Natural killer cell (primary cell): Measurements from ENCODE around the gene CDH13. TPM values are rescaled to one million over a fixed set of nuclear protein-coding genes. Genes with fewer than 3 reads are reported as not detected.

Experiments used
- ATAC-seq, 3 donors: fragments of 150-1000 bp in 2 of 3; fragments of 200-7000 bp in 1 of 3; cut with Tn5 transposase; 1 replicate in 1 of 3; 2 replicates in 2 of 3; pipeline ENCODE4 v1.10.0; 2021; ENCODE audit warnings: mild to moderate bottlenecking in 2 of 3, moderate library complexity in 2 of 3
- DNase-seq, 2 donors: peaks; one replicate each; pipeline versions ENCODE4 v3.0.0 to v3.0.0-alpha.2; 2013 to 2021; ENCODE audit warnings: mixed read lengths in 1 of 2
- H3K27ac ChIP-seq: one replicate; pipeline ENCODE4 v1.5.1; 2013; ENCODE audit warnings: mild to moderate bottlenecking, low read length
- H3K27me3 ChIP-seq: one replicate; pipeline ENCODE4 v1.6.1; 2013; ENCODE audit warnings: low read length; ENCODE audit not compliant: control insufficient read depth, insufficient read depth
- H3K36me3 ChIP-seq: one replicate; pipeline ENCODE4 v1.6.1; 2013; ENCODE audit warnings: low read length; ENCODE audit not compliant: control insufficient read depth, insufficient read depth
- H3K4me1 ChIP-seq: one replicate; pipeline ENCODE4 v1.6.1; 2013; ENCODE audit warnings: low read length; ENCODE audit not compliant: control insufficient read depth, insufficient read depth
- H3K4me3 ChIP-seq: one replicate; pipeline ENCODE4 v1.5.1; 2013; ENCODE audit warnings: low read length
- H3K9me3 ChIP-seq: one replicate; pipeline ENCODE4 v1.6.1; 2013; ENCODE audit warnings: low read length; ENCODE audit not compliant: control insufficient read depth, insufficient read depth
- H3K27ac Mint-ChIP-seq, 2 donors: one replicate each; pipeline ENCODE4 v1.8.0; 2022; ENCODE audit warnings: mild to moderate bottlenecking in 2 of 2, mixed read lengths in 2 of 2, moderate library complexity in 1 of 2
- H3K27me3 Mint-ChIP-seq, 2 donors: one replicate each; pipeline ENCODE4 v1.8.0; 2022; ENCODE audit warnings: low read depth in 2 of 2, mixed read lengths in 2 of 2
- H3K36me3 Mint-ChIP-seq: one replicate; pipeline ENCODE4 v1.8.0; 2022; ENCODE audit warnings: mixed read lengths
- H3K4me1 Mint-ChIP-seq, 2 donors: one replicate each; pipeline ENCODE4 v1.8.0; 2022; ENCODE audit warnings: mixed read lengths in 2 of 2
- H3K4me3 Mint-ChIP-seq: one replicate; pipeline ENCODE4 v1.8.0; 2022; ENCODE audit warnings: mild to moderate bottlenecking, moderate library complexity, mixed read lengths
- H3K9me3 Mint-ChIP-seq, 2 donors: one replicate each; pipeline ENCODE4 v1.8.0; 2022; ENCODE audit warnings: mixed read lengths in 2 of 2
- WGBS: methylation state at CpG from one replicate; pipeline ENCODE4 v1.1.7; 2013; ENCODE audit warnings: missing lambda C conversion rate; ENCODE audit not compliant: insufficient coverage; 5-methylcytosine and 5-hydroxymethylcytosine counted together
- intact Hi-C: fragments of 100-400 bp; cut with micrococcal nuclease; formaldehyde crosslinking; loops from one replicate; pipeline ENCODE4 v1.14.2; 2022
- total RNA-seq, 4 donors: library from RNA; stranded (reverse); fragments of 120-200 nt in 1 of 4; gene quantifications; one replicate each; pipeline versions ENCODE4 v1.2.3 to v1.2.4, GENCODE V29; 2013 to 2022
- TF ChIP-seq, protein P1 (sequence below): fragments of 200-600 bp; IDR thresholded peaks from one replicate; pipeline ENCODE4 v1.8.0; 2022; ENCODE audit warnings: antibody characterized with exemption

CDH13 gene
- total RNA-seq, 3 donors from 2014 or later (not counting 1 experiment from before 2014, with no cell fraction given) = not detected

DNA sequence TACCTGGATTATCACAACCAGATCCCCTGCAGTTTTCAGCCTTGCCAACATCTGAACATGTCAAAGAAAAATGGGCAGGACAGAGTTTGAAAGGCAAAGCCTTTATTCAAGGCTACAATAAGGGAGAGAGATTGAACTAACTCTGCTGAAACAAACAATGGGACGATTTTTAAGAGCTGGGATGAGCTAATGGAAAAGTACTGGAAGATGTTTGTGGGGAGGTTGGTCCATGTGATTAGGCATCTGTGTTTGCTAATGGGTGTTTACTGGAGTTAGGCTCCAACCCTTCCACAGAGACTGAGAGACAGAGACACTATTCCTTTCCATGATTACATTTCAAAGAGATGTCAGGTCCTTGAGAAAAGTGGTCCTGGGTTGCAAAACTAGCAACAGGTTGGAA, 1146.0 kb downstream of the CDH13 start:
- Histone ChIP-seq H3K27me3 (no peaks in the 10 kb centered on the region), H3K4me1 (no peaks in the 10 kb centered on the region), H3K27ac (no peak overlapping the region), H3K4me3 (no peak overlapping the region), H3K36me3 (no peaks in the 10 kb centered on the region), H3K9me3 (no peaks in the 10 kb centered on the region)
- Mint-ChIP-seq H3K27me3 (peaks cover 14 to 18% of the 10 kb centered on the region in 2 donors), H3K4me3 (no peak overlapping the region), H3K4me1 (peaks cover 0 to 9% of the 10 kb centered on the region in 2 donors), H3K27ac (no peak overlapping the region), H3K36me3 (no peaks in the 10 kb centered on the region), H3K9me3 (no peaks in the 10 kb centered on the region)
- WGBS = 59% methylated on average over 1 of the region's 1 CpG
- ATAC-seq = no peak
- intact Hi-C loops = no loop called here
- TF ChIP-seq, protein P1, sequence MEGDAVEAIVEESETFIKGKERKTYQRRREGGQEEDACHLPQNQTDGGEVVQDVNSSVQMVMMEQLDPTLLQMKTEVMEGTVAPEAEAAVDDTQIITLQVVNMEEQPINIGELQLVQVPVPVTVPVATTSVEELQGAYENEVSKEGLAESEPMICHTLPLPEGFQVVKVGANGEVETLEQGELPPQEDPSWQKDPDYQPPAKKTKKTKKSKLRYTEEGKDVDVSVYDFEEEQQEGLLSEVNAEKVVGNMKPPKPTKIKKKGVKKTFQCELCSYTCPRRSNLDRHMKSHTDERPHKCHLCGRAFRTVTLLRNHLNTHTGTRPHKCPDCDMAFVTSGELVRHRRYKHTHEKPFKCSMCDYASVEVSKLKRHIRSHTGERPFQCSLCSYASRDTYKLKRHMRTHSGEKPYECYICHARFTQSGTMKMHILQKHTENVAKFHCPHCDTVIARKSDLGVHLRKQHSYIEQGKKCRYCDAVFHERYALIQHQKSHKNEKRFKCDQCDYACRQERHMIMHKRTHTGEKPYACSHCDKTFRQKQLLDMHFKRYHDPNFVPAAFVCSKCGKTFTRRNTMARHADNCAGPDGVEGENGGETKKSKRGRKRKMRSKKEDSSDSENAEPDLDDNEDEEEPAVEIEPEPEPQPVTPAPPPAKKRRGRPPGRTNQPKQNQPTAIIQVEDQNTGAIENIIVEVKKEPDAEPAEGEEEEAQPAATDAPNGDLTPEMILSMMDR = no peak
- no peak for DNase-seq

DNA sequence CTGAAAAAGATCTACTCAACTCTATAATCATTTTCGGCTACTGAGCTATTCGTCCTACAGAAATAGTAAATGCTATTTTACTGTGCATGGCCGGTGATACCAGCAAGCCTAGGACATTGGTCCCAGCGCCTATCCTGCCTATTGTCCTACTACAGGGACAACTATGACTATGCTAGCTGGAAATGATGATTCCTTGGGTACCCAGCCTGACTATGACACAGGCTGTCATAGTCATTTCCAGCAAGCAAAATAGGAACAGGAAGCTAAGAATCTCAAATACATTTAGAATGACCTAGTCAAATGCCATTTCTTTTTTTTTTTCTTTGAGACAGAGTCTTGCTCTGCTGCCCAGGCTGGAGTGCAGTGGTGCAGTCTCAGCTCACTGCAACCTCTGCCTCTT, 1147.3 kb downstream of the CDH13 start:
- intact Hi-C loops = no loop called here
- 84% methylated on average over 4 of the region's 4 CpGs for WGBS
- ATAC-seq = no peak

DNA sequence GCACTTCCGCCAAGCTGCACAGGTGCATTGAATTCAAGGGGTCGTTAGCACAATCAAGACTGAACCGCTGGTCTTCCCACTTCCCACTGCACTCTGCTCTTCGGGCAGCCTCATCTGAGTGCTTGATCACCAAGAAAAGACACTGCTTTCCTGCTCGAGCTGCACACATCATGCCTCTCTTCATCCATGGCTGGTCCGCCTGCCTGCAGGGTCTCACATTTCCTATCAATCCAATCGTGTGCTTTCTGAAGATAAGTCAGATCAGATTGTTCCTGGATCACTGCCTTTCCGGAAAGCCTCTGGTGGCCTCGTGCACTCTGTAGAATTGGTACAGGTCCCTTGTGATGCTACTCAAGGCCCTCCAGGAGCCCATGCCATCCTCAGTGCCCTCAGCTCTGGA, 1150.2 kb downstream of the CDH13 start:
- TF ChIP-seq, protein P1 = no peak
- DNase-seq (no peak), ATAC-seq (no peak)
- no peaks in the 10 kb centered on the region for H3K27me3 ChIP-seq
- Mint-ChIP-seq H3K9me3 (no peaks in the 10 kb centered on the region), H3K4me3 (no peak overlapping the region), H3K4me1 (no peaks in the 10 kb centered on the region), H3K27ac (no peak overlapping the region), H3K27me3 (peaks cover 4 to 21% of the 10 kb centered on the region in 2 donors), H3K36me3 (no peaks in the 10 kb centered on the region)
- 81% methylated on average over 9 of the region's 9 CpGs for WGBS
- no peak overlapping the region for H3K27ac ChIP-seq
- H3K36me3 ChIP-seq = no peaks in the 10 kb centered on the region
- no peaks in the 10 kb centered on the region for H3K9me3 ChIP-seq
- no peaks in the 10 kb centered on the region for H3K4me1 ChIP-seq
- H3K4me3 ChIP-seq = no peak overlapping the region
- intact Hi-C loops = no loop called here

More for the DNA sequence above, 1147.3 kb downstream of the CDH13 start:
- Mint-ChIP-seq H3K9me3 (no peaks in the 10 kb centered on the region), H3K27me3 (peaks cover 10 to 18% of the 10 kb centered on the region in 2 donors), H3K36me3 (no peaks in the 10 kb centered on the region), H3K27ac (no peak overlapping the region), H3K4me1 (peaks cover 0 to 5% of the 10 kb centered on the region in 2 donors), H3K4me3 (no peak overlapping the region)
- no peaks in the 10 kb centered on the region for H3K27me3 ChIP-seq
- H3K9me3 ChIP-seq = no peaks in the 10 kb centered on the region
- H3K4me3 ChIP-seq = no peak overlapping the region
- H3K27ac ChIP-seq = no peak overlapping the region
- H3K36me3 ChIP-seq = no peaks in the 10 kb centered on the region
- H3K4me1 ChIP-seq = no peaks in the 10 kb centered on the region
- TF ChIP-seq, protein P1 = no peak
- DNase-seq = no peak

DNA sequence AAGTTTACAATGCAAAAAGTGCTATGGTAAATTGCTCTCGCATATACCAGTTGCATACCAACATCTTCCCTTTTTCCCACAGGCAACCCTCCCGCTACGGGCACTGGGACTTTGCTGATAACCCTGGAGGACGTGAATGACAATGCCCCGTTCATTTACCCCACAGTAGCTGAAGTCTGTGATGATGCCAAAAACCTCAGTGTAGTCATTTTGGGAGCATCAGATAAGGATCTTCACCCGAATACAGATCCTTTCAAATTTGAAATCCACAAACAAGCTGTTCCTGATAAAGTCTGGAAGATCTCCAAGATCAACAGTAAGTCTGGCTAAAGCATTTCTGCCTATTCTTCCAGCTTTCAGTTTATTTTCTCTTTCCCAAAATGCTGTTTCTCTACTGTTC, 1153.1 kb downstream of the CDH13 start:
- no peaks in the 10 kb centered on the region for H3K4me1 Mint-ChIP-seq
- H3K27ac Mint-ChIP-seq = no peak overlapping the region
- H3K9me3 Mint-ChIP-seq = no peaks in the 10 kb centered on the region
- H3K9me3 ChIP-seq = no peaks in the 10 kb centered on the region
- H3K36me3 Mint-ChIP-seq = no peaks in the 10 kb centered on the region
- no peak overlapping the region for H3K27ac ChIP-seq
- TF ChIP-seq, protein P1 = no peak
- H3K4me3 Mint-ChIP-seq = no peak overlapping the region
- DNase-seq = no peak
- no peak overlapping the region for H3K4me3 ChIP-seq
- intact Hi-C loops = no loop called here
- H3K27me3 Mint-ChIP-seq = peaks cover 7 to 27% of the 10 kb centered on the region in 2 donors
- H3K4me1 ChIP-seq = no peaks in the 10 kb centered on the region
- no peaks in the 10 kb centered on the region for H3K36me3 ChIP-seq
- H3K27me3 ChIP-seq = no peaks in the 10 kb centered on the region
- no peak for ATAC-seq
- 42% methylated on average over 6 of the region's 6 CpGs for WGBS
